Measurements from ENCODE around the gene RASGRP2. TPM values are rescaled to one million over a fixed set of nuclear protein-coding genes. Genes with fewer than 3 reads are reported as not detected.

Gene RASGRP2
- total RNA-seq, 1 experiment from 2014 or later = 4.0 TPM

DNA sequence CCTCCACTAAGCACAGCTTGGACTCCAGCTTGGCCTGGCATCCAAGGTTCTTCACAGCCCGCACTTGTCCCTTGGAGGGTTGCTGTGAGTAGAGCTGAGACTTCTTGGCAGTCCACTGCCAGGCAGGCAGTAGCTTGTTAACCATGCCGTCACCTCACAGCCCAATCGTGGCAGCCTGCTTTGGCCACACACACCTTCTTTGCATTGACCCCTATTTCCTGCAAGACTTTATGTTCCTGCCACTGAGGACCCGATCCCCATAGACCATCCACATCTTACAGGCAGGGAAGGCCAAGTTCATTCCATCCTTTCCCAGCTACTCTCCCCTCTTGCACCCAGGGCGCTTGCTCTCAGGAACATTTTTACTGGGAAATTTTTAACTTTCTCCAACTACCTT lies 18.3 kb upstream of the RASGRP2 start:
- Histone ChIP-seq H3K4me3 (ENCODE audit: low read length) (no peak overlapping the region), H3K9ac (ENCODE audit: low read length) (no peak overlapping the region), H3K36me3 (ENCODE audit: insufficient read depth, low read length) (peaks cover 22% of the 10 kb centered on the region), H3K9me3 (ENCODE audit: low read length) (no peaks in the 10 kb centered on the region), H4K20me1 (ENCODE audit: insufficient read depth, low read depth, low read length) (peaks cover 25% of the 10 kb centered on the region), H3K4me1 (ENCODE audit: low read length) (peaks cover 5% of the 10 kb centered on the region; the same call in 1 of the 2 replicates), H2AFZ (ENCODE audit: low read length) (no peak overlapping the region), H3K9me2 (replicated peaks; ENCODE audit: insufficient read depth, low read length) (no peaks in the 10 kb centered on the region), H3K27me3 (ENCODE audit: low read length) (no peaks in the 10 kb centered on the region), H3K27ac (ENCODE audit: low read length) (no peak overlapping the region), H3K79me2 (ENCODE audit: low read length) (no peaks in the 10 kb centered on the region), H3K4me2 (ENCODE audit: low read depth, low read length, poor library complexity, severe bottlenecking) (no peak overlapping the region)
- DNase-seq = no peak

DNA sequence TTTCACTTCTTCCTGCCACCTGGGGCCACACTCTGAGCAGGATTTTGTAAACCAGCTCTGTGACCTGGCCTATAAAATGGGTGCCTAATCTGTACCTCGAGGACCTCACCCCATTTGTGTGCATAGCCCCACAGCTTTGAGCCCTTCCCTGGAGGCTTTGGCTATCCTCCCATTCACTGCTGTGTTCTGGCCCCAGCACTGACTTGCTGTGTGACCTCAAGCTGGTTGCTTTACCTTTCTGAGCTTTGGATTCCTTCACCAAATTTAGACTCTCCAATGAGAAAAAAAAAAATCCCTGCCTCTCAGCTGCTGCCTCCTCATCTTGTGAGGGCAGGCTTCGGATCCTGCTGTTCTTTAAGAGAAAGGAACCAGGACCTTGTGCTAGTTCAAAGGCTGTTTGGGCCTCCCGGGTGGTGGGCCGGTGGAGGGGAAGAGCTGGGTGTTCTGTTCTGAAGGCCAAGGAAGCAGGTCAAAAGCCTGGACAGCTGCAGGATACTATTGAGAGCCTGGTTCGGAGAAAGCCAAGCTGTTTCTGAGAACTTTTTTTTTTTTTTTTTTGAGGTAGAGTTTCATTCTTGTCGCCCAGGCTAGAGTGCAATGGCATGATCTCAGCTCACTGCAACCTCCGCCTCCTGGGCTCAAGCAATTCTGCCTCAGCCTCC lies 16.9 kb upstream of the RASGRP2 start:
- no peak overlapping the region for H3K4me2 ChIP-seq (ENCODE audit: low read depth, low read length, poor library complexity, severe bottlenecking)
- H3K27ac ChIP-seq (ENCODE audit: low read length) = no peak overlapping the region
- no peak for DNase-seq
- H3K79me2 ChIP-seq (ENCODE audit: low read length) = no peaks in the 10 kb centered on the region
- H3K9me3 ChIP-seq (ENCODE audit: low read length) = no peaks in the 10 kb centered on the region
- no peaks in the 10 kb centered on the region for H3K27me3 ChIP-seq (ENCODE audit: low read length)
- peaks cover 5% of the 10 kb centered on the region; the same call in 1 of the 2 replicates for H3K4me1 ChIP-seq (ENCODE audit: low read length)
- H3K36me3 ChIP-seq (ENCODE audit: insufficient read depth, low read length) = peaks cover 14% of the 10 kb centered on the region; the same call in 1 of the 2 replicates
- H3K4me3 ChIP-seq (ENCODE audit: low read length) = no peak overlapping the region
- no peak overlapping the region for H3K9ac ChIP-seq (ENCODE audit: low read length)
- no peak overlapping the region for H2AFZ ChIP-seq (ENCODE audit: low read length)
- H4K20me1 ChIP-seq (ENCODE audit: insufficient read depth, low read depth, low read length) = peaks cover 16% of the 10 kb centered on the region
- H3K9me2 ChIP-seq (replicated peaks; ENCODE audit: insufficient read depth, low read length) = no peaks in the 10 kb centered on the region

DNA sequence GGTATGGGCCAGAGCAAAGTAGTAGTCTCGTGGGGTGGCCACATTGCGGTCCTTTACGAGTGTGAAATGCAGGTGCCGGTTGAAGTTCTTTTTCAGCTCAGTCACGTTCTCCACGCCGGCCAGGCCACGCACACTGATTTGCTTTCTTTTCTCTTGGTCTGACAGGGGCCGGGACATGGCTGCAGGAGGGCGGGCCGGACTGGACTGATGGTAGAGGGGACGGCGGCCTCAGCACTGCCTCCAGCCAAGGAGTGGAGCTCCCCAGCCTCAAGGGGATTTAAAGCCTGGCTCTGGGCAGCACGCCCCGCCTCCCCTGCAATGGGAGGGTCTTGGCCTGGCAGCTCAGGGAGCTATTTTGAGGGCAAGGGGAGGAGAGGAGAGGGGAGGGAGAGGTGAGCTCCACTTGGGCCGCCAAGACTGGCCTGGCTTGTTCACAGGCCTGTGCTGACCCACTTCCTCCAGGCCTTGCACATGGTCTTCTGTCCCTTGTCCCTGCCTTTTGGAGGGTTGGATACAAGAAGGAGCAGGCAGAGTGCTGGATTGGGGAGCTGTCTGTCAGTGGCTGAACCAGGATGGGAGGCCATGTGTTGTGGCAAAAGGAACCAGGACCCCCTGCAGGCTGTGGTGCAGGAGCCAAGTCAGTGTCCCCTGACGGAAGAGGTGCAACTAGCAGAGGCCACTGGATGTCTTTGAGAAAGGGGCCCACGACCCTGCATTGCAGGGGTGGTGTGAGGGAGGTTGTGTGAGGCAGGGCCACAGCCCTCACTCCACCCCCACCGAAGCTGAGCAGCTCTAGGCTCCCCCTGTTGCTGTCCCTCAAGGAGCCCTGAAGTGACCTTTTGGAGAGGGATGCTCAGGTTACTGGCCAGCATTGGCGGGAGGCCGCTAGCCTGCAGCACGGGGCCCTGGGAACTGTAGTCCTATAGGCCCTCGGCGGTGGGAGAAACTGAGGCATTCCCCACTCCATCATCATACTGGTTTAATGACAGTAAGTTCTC lies 16.1 kb upstream of the RASGRP2 start, which contains the start of gene PYGM:
Gene PYGM (minus strand): TSS at position 253 of the 998 bp plus-strand sequence. CDS start 76 bp downstream, at position 177.
- peaks cover 16% of the 10 kb centered on the region for H4K20me1 ChIP-seq (ENCODE audit: insufficient read depth, low read depth, low read length)
- no peak within 1 kb of the TSS for H2AFZ ChIP-seq (ENCODE audit: low read length)
- H3K27ac ChIP-seq (ENCODE audit: low read length) = no peak within 1 kb of the TSS
- H3K36me3 ChIP-seq (ENCODE audit: insufficient read depth, low read length) = peaks cover 14% of the 10 kb centered on the region; the same call in 1 of the 2 replicates
- H3K9ac ChIP-seq (ENCODE audit: low read length) = no peak within 1 kb of the TSS
- no peaks in the 10 kb centered on the region for H3K27me3 ChIP-seq (ENCODE audit: low read length)
- no peak for DNase-seq
- peaks cover 5% of the 10 kb centered on the region; the same call in 1 of the 2 replicates for H3K4me1 ChIP-seq (ENCODE audit: low read length)
- H3K9me3 ChIP-seq (ENCODE audit: low read length) = no peaks in the 10 kb centered on the region
- no peak within 1 kb of the TSS for H3K4me3 ChIP-seq (ENCODE audit: low read length)
- no peaks in the 10 kb centered on the region for H3K9me2 ChIP-seq (replicated peaks; ENCODE audit: insufficient read depth, low read length)
- no peaks in the 10 kb centered on the region for H3K79me2 ChIP-seq (ENCODE audit: low read length)
- H3K4me2 ChIP-seq (ENCODE audit: low read depth, low read length, poor library complexity, severe bottlenecking) = no peak within 1 kb of the TSS

DNA sequence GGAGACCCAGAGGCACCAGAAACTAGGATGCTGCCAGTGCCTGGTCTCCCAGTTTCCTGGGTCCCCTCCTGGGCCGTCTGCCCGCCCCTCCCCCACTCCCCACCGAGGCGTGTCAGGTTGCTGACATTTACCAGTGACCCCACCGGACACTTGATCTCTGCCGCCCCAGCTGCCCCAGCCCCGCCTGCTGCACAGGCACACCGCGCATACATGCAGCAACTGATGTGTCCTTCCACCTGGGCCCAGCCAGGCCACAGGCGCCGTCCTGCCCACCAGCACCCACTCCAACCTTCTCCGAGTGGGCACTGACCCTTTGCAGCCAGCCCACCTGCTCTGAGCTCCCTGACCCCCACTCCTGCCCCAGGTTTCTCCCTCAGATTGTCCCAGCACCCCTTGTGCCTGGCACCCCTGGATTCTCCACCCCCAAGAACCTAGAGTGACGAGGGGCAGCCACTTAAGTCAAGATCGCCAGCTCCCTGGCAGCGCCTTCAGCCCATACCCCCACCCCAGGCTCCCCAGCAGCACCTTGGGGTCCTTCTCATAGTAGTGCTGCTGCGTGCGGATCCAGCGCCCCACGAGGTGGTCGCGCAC lies 15.3 kb upstream of the RASGRP2 start:
- peaks cover 5% of the 10 kb centered on the region; the same call in 1 of the 2 replicates for H3K4me1 ChIP-seq (ENCODE audit: low read length)
- H3K79me2 ChIP-seq (ENCODE audit: low read length) = no peaks in the 10 kb centered on the region
- no peak overlapping the region for H3K4me3 ChIP-seq (ENCODE audit: low read length)
- H4K20me1 ChIP-seq (ENCODE audit: insufficient read depth, low read depth, low read length) = peaks cover 15% of the 10 kb centered on the region; the same call in 1 of the 2 replicates
- no peaks in the 10 kb centered on the region for H3K9me2 ChIP-seq (replicated peaks; ENCODE audit: insufficient read depth, low read length)
- no peak for DNase-seq
- H2AFZ ChIP-seq (ENCODE audit: low read length) = no peak overlapping the region
- peaks cover 8% of the 10 kb centered on the region; the same call in 1 of the 2 replicates for H3K36me3 ChIP-seq (ENCODE audit: insufficient read depth, low read length)
- H3K9ac ChIP-seq (ENCODE audit: low read length) = no peak overlapping the region
- no peak overlapping the region for H3K27ac ChIP-seq (ENCODE audit: low read length)
- no peak overlapping the region for H3K4me2 ChIP-seq (ENCODE audit: low read depth, low read length, poor library complexity, severe bottlenecking)
- H3K27me3 ChIP-seq (ENCODE audit: low read length) = no peaks in the 10 kb centered on the region
- H3K9me3 ChIP-seq (ENCODE audit: low read length) = no peaks in the 10 kb centered on the region

DNA sequence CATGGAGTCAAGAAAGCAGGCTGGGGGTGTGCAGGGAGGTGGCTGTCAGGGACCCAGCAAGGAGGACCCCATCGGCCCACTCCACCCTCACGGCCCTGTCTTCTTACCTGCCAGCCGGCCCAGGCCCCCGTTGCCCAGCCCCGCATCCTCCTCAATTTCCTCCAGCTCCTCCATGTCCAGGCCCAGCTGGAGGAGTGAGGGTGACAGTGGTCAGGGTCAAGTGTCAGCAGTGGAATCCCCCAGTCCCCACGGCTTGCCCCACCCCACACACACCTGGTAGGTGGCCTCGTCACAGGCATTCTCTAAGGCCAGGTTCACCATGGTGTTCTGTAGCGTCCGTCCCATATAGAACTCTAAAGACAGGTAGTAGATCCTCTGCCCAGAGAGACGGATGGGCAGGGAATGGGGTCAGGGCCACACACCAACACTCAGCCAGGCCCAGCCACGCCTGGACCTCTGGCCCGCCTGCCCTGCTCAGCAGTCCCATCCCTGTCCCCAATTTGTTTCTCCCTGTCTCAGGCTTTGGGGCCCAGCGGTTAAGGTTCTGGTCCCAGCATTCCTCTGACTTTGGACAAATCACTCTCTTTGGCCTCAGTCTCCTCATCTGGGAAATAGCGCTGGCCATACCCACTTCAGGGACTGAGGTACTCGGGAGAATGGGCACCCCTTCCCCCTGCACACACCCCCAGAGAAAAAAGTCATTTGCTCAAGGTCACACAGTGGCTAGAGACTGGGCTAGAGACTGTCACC lies 14.6 kb upstream of the RASGRP2 start:
- no peak overlapping the region for H3K27ac ChIP-seq (ENCODE audit: low read length)
- no peaks in the 10 kb centered on the region for H3K27me3 ChIP-seq (ENCODE audit: low read length)
- H3K4me3 ChIP-seq (ENCODE audit: low read length) = no peak overlapping the region
- no peak overlapping the region for H3K9ac ChIP-seq (ENCODE audit: low read length)
- H2AFZ ChIP-seq (ENCODE audit: low read length) = no peak overlapping the region
- no peaks in the 10 kb centered on the region for H3K79me2 ChIP-seq (ENCODE audit: low read length)
- no peaks in the 10 kb centered on the region for H3K9me3 ChIP-seq (ENCODE audit: low read length)
- no peak for DNase-seq
- 0 out of 2 replicates have a peak, but pooled peaks cover 4% of the 10 kb centered on the region for H3K36me3 ChIP-seq (ENCODE audit: insufficient read depth, low read length)
- H3K4me1 ChIP-seq (ENCODE audit: low read length) = peaks cover 5% of the 10 kb centered on the region; the same call in 1 of the 2 replicates
- H4K20me1 ChIP-seq (ENCODE audit: insufficient read depth, low read depth, low read length) = peaks cover 10% of the 10 kb centered on the region; the same call in 1 of the 2 replicates
- H3K4me2 ChIP-seq (ENCODE audit: low read depth, low read length, poor library complexity, severe bottlenecking) = no peak overlapping the region
- no peaks in the 10 kb centered on the region for H3K9me2 ChIP-seq (replicated peaks; ENCODE audit: insufficient read depth, low read length)

GRCh38 chr11:64757549-64758329 lies 13.8 kb upstream of the RASGRP2 start:
- Histone ChIP-seq H3K27ac (ENCODE audit: low read length) (no peak overlapping the region), H3K79me2 (ENCODE audit: low read length) (no peaks in the 10 kb centered on the region), H3K9me2 (replicated peaks; ENCODE audit: insufficient read depth, low read length) (no peaks in the 10 kb centered on the region), H4K20me1 (ENCODE audit: insufficient read depth, low read depth, low read length) (0 out of 2 replicates have a peak, but pooled peaks cover 3% of the 10 kb centered on the region), H3K4me2 (ENCODE audit: low read depth, low read length, poor library complexity, severe bottlenecking) (no peak overlapping the region), H3K36me3 (ENCODE audit: insufficient read depth, low read length) (no peaks in the 10 kb centered on the region), H3K9ac (ENCODE audit: low read length) (no peak overlapping the region), H3K4me1 (ENCODE audit: low read length) (no peaks in the 10 kb centered on the region), H3K27me3 (ENCODE audit: low read length) (no peaks in the 10 kb centered on the region), H3K9me3 (ENCODE audit: low read length) (no peaks in the 10 kb centered on the region), H3K4me3 (ENCODE audit: low read length) (no peak overlapping the region), H2AFZ (ENCODE audit: low read length) (no peak overlapping the region)
- no peak for DNase-seq

DNA sequence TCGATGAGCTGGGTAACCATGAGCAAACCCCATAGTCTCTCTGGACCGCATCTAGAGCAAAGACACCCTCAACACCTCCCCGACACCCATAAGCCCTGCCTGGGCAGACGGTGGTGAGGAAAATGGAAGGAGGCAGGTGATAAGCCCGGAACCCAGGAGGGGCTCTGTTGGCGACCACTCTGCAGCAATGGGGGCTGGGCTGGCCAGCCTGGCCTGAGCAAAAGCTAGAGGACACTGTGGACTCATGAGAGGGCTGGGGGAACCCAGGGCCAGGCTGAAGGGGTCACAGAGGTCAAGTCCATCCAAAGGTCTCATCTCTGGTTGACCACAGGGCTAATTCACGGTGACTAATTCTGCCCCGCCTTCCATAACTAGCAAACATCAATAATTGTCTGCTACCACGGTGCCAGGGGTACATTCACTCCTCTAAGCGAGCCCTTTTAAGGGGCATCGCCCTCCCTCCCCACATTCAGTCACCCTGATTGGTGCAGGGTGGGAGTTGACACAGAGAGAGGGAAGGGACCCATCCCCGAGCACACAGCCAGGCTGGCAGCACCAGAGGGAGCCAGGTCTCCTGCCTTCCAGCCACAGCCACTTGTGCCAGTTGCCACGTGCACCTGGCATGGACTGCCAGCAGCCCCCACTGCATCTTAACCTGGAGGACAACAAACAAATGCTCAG lies 11.9 kb upstream of the RASGRP2 start:
- Histone ChIP-seq H3K4me2 (ENCODE audit: low read depth, low read length, poor library complexity, severe bottlenecking) (no peak overlapping the region), H3K27ac (ENCODE audit: low read length) (no peak overlapping the region), H3K36me3 (ENCODE audit: insufficient read depth, low read length) (no peaks in the 10 kb centered on the region), H3K9ac (ENCODE audit: low read length) (no peak overlapping the region), H3K9me2 (replicated peaks; ENCODE audit: insufficient read depth, low read length) (no peaks in the 10 kb centered on the region), H3K27me3 (ENCODE audit: low read length) (no peaks in the 10 kb centered on the region), H3K79me2 (ENCODE audit: low read length) (no peaks in the 10 kb centered on the region), H3K9me3 (ENCODE audit: low read length) (no peaks in the 10 kb centered on the region), H3K4me3 (ENCODE audit: low read length) (no peak overlapping the region), H2AFZ (ENCODE audit: low read length) (no peak overlapping the region), H3K4me1 (ENCODE audit: low read length) (no peaks in the 10 kb centered on the region), H4K20me1 (ENCODE audit: insufficient read depth, low read depth, low read length) (no peaks in the 10 kb centered on the region)
- DNase-seq = no peak
